ENCODE results near the gene KIAA1671. TPM values are rescaled to one million over a fixed set of nuclear protein-coding genes. Genes with fewer than 3 reads are reported as not detected.

Gene KIAA1671
- total RNA-seq, 1 donor from 2014 or later: 17.3 TPM

DNA sequence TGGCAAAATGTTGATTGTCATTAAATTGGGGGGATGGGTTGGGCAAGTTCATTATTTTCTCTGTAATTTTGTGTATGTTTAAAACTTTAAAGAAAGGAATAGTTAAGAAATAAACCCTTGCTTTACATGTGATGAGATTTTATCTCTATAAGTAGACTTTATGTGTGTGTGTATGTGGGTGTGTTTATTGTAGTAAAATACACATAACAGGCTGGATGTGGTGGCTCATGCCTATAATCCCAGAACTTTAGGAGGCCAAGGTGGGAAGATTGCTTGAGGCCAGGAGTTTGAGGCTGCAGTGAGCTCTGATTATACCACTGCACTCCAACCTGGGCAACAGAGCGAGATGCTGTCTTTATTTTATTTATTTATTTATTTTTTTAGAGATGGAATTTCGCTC, 83.2 kb downstream of the KIAA1671 start:
- H3K36me3 Mint-ChIP-seq: peaks cover 23% of the 10 kb centered on the region
- no peak overlapping the region for H3K9ac ChIP-seq
- no peaks in the 10 kb centered on the region for H3K27me3 ChIP-seq
- no peak for TF ChIP-seq EZH2 (IDR thresholded peaks at IDR 0.05)
- TF ChIP-seq, protein P1, sequence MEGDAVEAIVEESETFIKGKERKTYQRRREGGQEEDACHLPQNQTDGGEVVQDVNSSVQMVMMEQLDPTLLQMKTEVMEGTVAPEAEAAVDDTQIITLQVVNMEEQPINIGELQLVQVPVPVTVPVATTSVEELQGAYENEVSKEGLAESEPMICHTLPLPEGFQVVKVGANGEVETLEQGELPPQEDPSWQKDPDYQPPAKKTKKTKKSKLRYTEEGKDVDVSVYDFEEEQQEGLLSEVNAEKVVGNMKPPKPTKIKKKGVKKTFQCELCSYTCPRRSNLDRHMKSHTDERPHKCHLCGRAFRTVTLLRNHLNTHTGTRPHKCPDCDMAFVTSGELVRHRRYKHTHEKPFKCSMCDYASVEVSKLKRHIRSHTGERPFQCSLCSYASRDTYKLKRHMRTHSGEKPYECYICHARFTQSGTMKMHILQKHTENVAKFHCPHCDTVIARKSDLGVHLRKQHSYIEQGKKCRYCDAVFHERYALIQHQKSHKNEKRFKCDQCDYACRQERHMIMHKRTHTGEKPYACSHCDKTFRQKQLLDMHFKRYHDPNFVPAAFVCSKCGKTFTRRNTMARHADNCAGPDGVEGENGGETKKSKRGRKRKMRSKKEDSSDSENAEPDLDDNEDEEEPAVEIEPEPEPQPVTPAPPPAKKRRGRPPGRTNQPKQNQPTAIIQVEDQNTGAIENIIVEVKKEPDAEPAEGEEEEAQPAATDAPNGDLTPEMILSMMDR (IDR thresholded peaks at IDR 0.05): no peak
- TF ChIP-seq EZH2phosphoT487 (IDR thresholded peaks at IDR 0.05): no peak
- H4K20me1 ChIP-seq (ENCODE audit: low read depth): peaks cover 3% of the 10 kb centered on the region
- no peaks in the 10 kb centered on the region for H3F3A ChIP-seq (ENCODE audit: low read depth)
- H3K36me3 ChIP-seq: no peaks in the 10 kb centered on the region
- H3K9me3 Mint-ChIP-seq: no peaks in the 10 kb centered on the region
- peaks cover 2% of the 10 kb centered on the region for H3K27me3 Mint-ChIP-seq (ENCODE audit: insufficient read depth, low read depth)
- no peak overlapping the region for H3K4me3 Mint-ChIP-seq
- no peak overlapping the region for H3K27ac ChIP-seq
- no peak for DNase-seq (ENCODE audit: low spot score)
- no peaks in the 10 kb centered on the region for H3K79me2 ChIP-seq (ENCODE audit: low read depth)
- H3K4me1 ChIP-seq: no peaks in the 10 kb centered on the region
- no peak overlapping the region for H2AFZ ChIP-seq (replicated peaks)
- no peak overlapping the region for H3K27ac Mint-ChIP-seq
- H3K4me2 ChIP-seq: no peak overlapping the region
- no peaks in the 10 kb centered on the region for H3K9me3 ChIP-seq (ENCODE audit: low read depth)
- H3K4me1 Mint-ChIP-seq: no peaks in the 10 kb centered on the region
- no peak overlapping the region for H3K4me3 ChIP-seq

DNA sequence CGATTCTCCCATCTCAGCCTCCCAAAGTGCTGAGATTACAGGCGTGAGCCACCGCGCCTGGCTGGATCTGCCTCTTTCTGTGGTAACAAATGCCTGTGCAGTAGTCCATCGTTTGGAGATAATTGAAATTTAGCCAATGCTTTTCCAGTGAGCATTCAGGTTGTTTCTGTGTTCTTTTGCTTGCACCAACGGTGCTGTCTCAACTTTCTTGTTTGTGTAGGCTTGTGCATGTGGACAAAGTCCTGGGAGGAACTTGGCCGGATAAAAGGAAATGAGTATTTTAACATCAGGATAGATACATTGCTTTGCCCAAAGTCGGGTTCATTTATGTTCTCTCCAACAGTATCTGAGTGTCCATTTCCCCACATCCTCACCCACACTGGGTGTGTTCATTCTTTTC, 85.7 kb downstream of the KIAA1671 start:
- no peaks in the 10 kb centered on the region for H3F3A ChIP-seq (ENCODE audit: low read depth)
- Mint-ChIP-seq H3K4me3 (no peak overlapping the region), H3K4me1 (no peaks in the 10 kb centered on the region), H3K9me3 (no peaks in the 10 kb centered on the region), H3K36me3 (peaks cover 23% of the 10 kb centered on the region), H3K27me3 (ENCODE audit: insufficient read depth, low read depth) (peaks cover 2% of the 10 kb centered on the region), H3K27ac (no peak overlapping the region)
- TF ChIP-seq EZH2 (IDR thresholded peaks at IDR 0.05): no peak
- no peak for TF ChIP-seq EZH2phosphoT487 (IDR thresholded peaks at IDR 0.05)
- TF ChIP-seq, protein P1 (IDR thresholded peaks at IDR 0.05): no peak
- H3K4me3 ChIP-seq: no peak overlapping the region
- H2AFZ ChIP-seq (replicated peaks): no peak overlapping the region
- H3K9me3 ChIP-seq (ENCODE audit: low read depth): no peaks in the 10 kb centered on the region
- no peaks in the 10 kb centered on the region for H3K4me1 ChIP-seq
- H3K36me3 ChIP-seq: no peaks in the 10 kb centered on the region
- no peak overlapping the region for H3K4me2 ChIP-seq
- peaks cover 22% of the 10 kb centered on the region for H4K20me1 ChIP-seq (ENCODE audit: low read depth)
- H3K27me3 ChIP-seq: no peaks in the 10 kb centered on the region
- DNase-seq (ENCODE audit: low spot score): no peak
- H3K79me2 ChIP-seq (ENCODE audit: low read depth): no peaks in the 10 kb centered on the region
- no peak overlapping the region for H3K9ac ChIP-seq
- H3K27ac ChIP-seq: no peak overlapping the region

- no peak overlapping the region for H3K27ac Mint-ChIP-seq
- peaks cover 2% of the 10 kb centered on the region for H3K27me3 Mint-ChIP-seq (ENCODE audit: insufficient read depth, low read depth)
- H3K9me3 Mint-ChIP-seq: no peaks in the 10 kb centered on the region
These were observed 86.3 kb downstream of the KIAA1671 start for GRCh38 chr22:25038771-25039170.

More at GRCh38 chr22:25038771-25039170, 86.3 kb downstream of the KIAA1671 start:
- H3K27me3 ChIP-seq: no peaks in the 10 kb centered on the region
- H4K20me1 ChIP-seq (ENCODE audit: low read depth): peaks cover 27% of the 10 kb centered on the region
- no peaks in the 10 kb centered on the region for H3K79me2 ChIP-seq (ENCODE audit: low read depth)
- H3K4me2 ChIP-seq: no peak overlapping the region
- TF ChIP-seq, protein P1 (IDR thresholded peaks at IDR 0.05): no peak
- no peak for TF ChIP-seq EZH2phosphoT487 (IDR thresholded peaks at IDR 0.05)
- no peak for TF ChIP-seq EZH2 (IDR thresholded peaks at IDR 0.05)
- H2AFZ ChIP-seq (replicated peaks): no peak overlapping the region
- H3K36me3 ChIP-seq: no peaks in the 10 kb centered on the region
- no peak overlapping the region for H3K27ac ChIP-seq
- H3K4me1 ChIP-seq: no peaks in the 10 kb centered on the region
- Mint-ChIP-seq H3K4me3 (no peak overlapping the region), H3K4me1 (no peaks in the 10 kb centered on the region), H3K36me3 (peaks cover 21% of the 10 kb centered on the region)
- no peak overlapping the region for H3K9ac ChIP-seq
- no peak overlapping the region for H3K4me3 ChIP-seq
- H3K9me3 ChIP-seq (ENCODE audit: low read depth): no peaks in the 10 kb centered on the region
- no peaks in the 10 kb centered on the region for H3F3A ChIP-seq (ENCODE audit: low read depth)
- no peak for DNase-seq (ENCODE audit: low spot score)
